HG02571 (cell line): ENCODE data around the gene CRPPA.
"Not testable (repeated sequence)": the region's sequence is repeated elsewhere in the genome, so short reads cannot be mapped to it uniquely, and the experiment has no call there.

Experiments
- ATAC-seq: cut with Tn5 transposase; IDR thresholded peaks from one replicate; pipeline ENCODE4 v1.9.1; 2021; ENCODE audit warnings: mild to moderate bottlenecking, moderate library complexity; ENCODE audit not compliant: unreplicated experiment

Gene CRPPA

GRCh38 chr7:16421333-16422102, at the start of gene CRPPA:
Gene CRPPA (minus strand): TSS chr7:16421538. CDS start chr7:16421322, 216 bp downstream.
- ATAC-seq, result peak; percentile 26

DNA sequence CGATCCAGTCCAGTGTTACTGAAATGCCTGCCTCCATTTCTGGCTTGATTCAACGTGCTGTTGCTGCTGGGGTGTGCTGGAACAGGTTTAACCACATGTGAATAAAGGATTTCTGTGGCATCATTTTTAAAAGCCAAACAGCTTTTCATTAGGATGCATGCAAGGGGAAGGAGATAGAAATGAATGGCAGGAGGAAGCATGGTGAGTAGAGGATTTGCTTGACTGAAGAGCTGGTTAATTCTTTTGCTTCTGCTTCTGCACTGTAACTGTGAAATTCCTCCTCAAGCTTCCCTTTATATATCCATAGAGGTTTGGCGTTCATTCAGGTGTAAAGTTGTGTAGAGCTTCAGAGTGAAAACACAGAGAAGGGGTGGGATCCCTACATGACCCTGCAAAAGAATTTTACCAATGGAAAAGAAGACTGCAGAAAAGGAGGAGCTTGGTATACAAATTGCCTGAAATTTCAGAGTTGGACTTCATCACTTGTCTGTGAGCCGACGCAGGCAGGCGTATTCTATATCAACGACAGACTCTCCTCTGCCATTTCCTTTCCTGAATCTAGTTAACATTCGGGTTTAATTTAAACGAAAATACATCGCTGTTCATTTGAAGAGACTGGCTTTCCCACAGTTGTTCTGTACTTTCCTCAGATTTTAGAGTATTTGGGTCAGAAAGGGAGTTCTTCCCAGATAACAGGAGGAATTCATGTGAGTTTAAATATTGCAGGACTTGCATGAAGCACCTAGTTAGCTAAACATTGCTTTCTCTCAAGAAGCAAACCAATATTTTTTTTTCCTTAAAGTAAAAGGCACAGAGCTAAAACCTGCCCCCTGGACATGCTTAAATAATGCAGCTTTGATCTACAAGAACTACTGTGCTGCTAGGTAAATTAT, 44.4 kb upstream of the CRPPA start, which contains the start of gene SOSTDC1:
Gene SOSTDC1, minus strand, starts transcription at position 270 of the 893 bp plus-strand sequence. Its CDS starts 70 bp downstream, at position 200.
- no peak for ATAC-seq

GRCh38 chr7:16463949-16464715, 42.8 kb upstream of the CRPPA start:
- no peak for ATAC-seq

GRCh38 chr7:16463520-16463919, 42.2 kb upstream of the CRPPA start:
- no peak for ATAC-seq

- ATAC-seq, result no peak
Measured at GRCh38 chr7:16462431-16462889, 41.1 kb upstream of the CRPPA start.

DNA sequence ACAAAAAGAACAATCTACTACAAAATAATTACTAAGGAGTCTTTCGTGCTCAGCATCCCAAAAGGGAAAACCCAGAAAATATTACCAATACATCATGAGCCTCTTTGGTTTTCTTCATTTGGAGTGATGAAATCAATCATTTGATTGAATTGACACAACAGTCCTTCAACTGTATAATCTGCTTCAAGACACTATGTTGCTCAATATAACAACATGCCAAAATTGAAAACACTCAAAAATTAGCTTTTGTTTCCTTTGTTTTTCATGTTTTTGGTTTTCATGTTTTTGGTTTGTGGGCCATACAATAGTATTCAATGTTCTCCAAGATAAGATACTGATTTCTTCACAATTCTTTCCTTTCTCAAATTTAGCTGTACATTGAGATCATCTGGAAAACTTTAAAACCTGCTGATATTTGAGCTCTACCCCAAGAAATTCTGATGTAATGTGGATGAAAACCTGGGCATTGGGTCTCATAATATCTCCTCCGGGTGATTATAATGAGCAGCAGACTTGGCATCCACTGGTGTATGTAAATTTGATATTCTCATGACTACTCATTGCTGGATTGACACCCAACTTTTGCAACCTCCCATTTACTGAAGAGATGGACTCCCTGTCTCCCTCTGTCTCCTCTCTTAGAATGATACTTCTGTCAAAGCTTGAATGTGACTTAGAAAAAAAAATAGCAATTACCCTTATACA, 39.6 kb upstream of the CRPPA start:
- ATAC-seq, result no peak

GRCh38 chr7:16456303-16456702, 35.0 kb upstream of the CRPPA start:
- not testable (repeated sequence) for ATAC-seq

GRCh38 chr7:16455591-16455990, 34.3 kb upstream of the CRPPA start:
- no peak for ATAC-seq

GRCh38 chr7:16450366-16450765, 29.0 kb upstream of the CRPPA start:
- no peak for ATAC-seq

DNA sequence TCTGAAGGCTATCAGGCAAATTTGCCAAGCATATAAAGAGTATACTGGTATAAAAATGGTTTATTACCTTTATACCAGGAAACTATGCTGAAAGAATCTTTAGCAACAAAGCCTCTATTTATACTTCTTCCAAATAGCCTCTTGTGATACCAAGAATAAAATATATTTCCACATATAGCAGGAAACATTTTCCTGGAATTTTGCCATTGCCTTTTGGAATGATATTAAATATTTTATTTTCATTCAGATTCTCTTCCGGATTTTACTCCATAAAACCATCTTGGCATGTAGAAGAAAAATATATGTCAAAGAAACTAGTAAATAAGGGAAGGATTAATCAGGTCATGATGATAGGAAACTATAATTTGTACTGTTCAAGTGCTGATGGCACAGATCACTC, 26.5 kb upstream of the CRPPA start:
- ATAC-seq, result no peak

DNA sequence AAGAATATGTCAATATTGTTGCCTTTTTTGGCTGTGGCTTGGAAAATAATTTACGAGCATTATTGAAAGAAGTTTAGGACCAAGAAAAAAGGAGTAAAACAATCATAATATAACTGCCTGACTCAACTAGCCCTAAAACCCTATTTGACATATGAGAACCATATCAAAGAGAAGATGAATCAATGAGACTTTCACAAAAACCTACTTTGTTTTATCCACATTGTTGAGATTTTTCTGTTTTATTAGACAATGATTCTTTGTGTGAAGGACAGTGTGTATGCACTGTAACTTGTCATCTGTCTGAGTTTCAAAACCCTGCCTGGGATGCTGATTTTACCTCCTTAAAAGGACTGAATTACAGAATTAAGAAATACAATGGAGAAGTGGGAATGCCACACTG, 25.2 kb upstream of the CRPPA start:
- ATAC-seq, result no peak

- not testable (repeated sequence) for ATAC-seq
Measured at GRCh38 chr7:16443871-16444270, 22.5 kb upstream of the CRPPA start.

DNA sequence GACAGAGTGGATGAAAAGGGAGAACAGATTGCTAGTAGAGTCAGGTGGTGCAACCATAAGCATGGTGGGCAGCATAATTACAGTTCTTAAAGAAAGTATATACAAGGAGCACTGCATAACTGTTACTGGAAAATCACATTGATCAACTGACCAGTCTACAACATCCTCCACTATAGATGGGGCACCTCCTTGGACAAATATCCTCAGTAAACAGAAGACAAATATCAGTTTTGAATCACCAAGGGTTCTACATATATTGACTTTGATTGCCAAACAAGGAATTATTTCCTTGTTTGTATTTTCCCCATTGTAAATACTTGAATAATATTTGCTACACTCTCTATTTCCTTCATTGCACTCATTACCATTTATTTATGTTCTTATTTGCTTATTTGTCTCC, 17.6 kb upstream of the CRPPA start:
- no peak for ATAC-seq

- no peak for ATAC-seq
Measured at GRCh38 chr7:16436306-16436705, 15.0 kb upstream of the CRPPA start.

DNA sequence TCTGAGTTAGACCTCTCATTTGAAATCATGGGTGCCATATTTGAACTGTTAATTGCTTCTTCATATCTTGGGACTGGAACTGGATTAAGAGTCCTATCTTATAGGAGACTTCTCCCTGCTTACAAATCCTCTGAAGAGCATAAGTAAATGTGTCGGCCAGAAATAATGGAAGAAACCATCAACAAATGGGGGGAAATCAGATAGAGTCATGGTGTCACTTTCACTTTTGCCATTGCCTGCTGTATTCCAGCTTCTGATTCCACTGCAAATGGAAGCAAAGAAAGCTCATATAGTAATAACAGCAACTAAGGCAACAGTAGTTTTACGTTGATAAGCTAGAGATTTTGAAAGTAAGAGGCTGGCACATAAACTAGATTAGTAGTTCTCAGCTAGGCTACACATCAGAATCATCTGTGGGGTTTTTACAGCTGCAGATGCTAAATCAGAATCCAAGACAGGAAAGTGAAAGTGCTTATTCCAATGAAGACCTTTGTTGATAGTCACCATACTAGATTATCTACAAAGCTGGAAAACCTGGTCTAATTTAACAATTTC, 12.3 kb upstream of the CRPPA start:
- no peak for ATAC-seq

GRCh38 chr7:16432425-16432731, 11.0 kb upstream of the CRPPA start:
- no peak for ATAC-seq

DNA sequence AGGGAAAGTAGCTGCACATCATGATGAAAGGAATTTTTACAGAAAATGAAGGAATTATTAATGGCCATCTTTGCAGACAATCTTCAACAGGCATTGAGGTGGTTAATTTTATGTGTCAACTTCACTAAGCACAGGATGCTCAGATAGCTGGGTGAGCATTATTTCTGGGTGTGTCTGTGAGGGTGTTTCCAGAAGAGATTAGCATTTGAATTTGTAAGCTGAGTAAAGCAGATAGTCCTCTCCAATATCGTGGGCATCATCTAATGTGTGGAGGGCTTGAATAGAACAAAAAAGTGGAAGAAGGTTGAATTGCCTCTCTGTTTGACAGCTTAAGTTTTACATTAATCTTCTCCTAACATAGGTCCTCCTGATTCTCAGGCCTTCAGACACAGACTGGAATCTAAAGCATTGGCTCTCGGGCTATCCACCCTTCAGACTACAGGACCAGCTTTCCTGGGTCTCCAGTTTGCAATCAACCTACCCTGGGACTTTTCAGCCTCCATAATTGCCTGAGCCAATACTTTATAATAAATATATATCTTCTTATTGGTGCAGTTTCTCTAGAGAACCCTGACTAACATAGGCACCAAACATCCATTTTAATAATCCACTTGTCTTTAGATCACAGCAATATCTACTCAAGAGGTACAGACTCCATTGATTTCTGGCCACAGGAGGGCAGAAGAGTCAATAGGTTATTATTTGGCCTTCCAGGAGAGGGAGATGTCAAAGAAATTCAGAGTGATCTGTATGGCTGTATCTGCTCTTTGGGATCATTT, 10.5 kb upstream of the CRPPA start:
- ATAC-seq, result no peak

GRCh38 chr7:16430133-16430532, 8.8 kb upstream of the CRPPA start:
- ATAC-seq, result no peak

GRCh38 chr7:16428672-16429071, 7.3 kb upstream of the CRPPA start:
- no peak for ATAC-seq
